ENCODE results near the gene SLC12A7.

The SLC12A7 gene

GRCh38 chr5:1019001-1019905, 92.6 kb downstream of the SLC12A7 start:
- no peak for TF ChIP-seq CTCF (IDR thresholded peaks at IDR 0.05; ENCODE audit: control extremely low read depth, extremely low read depth, low read depth, missing control alignments)
- ChIA-PET CTCF (interaction anchor here (1.6 to 2.5 kb wide), 3 partner anchors 10 to 96 kb away, joined by 4 to 10 read pairs (median 4); no protein-coding TSS in a partner anchor), POLR2A (no interaction called here)

DNA sequence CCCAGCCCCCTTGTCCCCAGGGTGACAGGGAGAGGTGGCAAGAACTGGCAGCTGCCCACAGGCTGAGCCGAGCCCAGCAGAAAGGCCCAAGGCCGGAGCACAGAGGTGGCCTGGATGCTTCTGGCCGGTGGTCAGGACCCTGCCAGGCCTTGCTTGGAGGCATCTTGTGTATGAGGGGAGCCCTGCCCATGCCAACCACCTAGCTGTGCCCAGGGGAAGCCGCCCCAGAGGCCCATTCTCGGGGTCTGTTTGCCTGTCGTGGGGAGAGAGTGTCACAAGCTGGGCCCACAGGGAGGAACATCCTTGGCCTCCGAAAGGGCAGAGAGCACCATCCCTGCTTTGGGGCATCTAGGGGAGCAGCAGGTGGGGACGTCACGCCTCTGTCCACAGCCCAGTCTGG, 93.3 kb downstream of the SLC12A7 start:
- DNase-seq (ENCODE audit: extremely low spot score) = no peak
- CTCF ChIA-PET = interaction anchor here (1.6 to 2.5 kb wide), 3 partner anchors 9 to 96 kb away, joined by 4 to 10 read pairs (median 4); no protein-coding TSS in a partner anchor
- no peak for TF ChIP-seq CTCF (IDR thresholded peaks at IDR 0.05; ENCODE audit: control extremely low read depth, extremely low read depth, low read depth, missing control alignments)
- POLR2A ChIA-PET = no interaction called here

More at GRCh38 chr5:1019001-1019905, 92.6 kb downstream of the SLC12A7 start:
- no peak for DNase-seq (ENCODE audit: extremely low spot score)

DNA sequence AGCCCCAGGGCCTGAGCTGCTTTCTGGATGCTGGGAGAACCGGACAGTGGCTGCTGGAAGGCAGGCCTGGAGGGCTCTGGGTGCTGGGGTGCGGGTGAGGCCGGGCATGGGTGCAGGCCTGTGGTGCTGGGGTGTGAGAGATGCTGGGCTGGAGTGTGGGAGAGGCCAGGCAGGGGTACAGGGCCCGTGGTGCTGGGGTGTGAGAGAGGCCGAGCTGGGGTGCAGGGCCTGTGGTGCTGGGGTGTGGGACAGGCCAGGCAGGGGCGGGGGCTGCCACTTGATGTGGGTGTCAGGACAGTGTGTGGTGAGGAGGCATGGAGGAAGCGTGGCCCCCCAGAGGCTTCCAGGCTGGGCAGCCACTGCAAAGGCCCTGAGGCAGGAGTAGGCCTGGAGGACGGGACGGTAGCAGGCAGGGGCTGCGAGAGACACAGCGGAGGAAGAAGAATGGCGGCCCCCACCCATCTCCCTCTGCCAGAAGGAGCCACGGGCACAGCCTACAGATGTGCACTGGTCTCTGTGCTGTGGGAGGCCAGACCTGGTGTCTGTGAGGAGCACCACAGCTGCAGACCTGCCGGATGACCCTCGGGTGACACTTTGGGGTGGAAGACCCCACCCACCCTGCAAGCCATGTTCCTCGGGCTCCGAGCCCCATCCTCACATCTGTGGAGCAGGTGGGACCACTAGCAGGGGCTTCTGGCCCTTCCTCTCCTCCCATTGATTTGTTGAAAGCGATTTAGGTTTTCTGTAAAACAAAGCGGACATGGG, 94.0 kb downstream of the SLC12A7 start:
- CTCF ChIA-PET = interaction anchor here (2.5 kb wide), 1 partner anchor 13 kb away, joined by 10 read pairs; no protein-coding TSS in a partner anchor
- TF ChIP-seq CTCF (IDR thresholded peaks at IDR 0.05; ENCODE audit: control extremely low read depth, extremely low read depth, low read depth, missing control alignments) = no peak
- no peak for DNase-seq (ENCODE audit: extremely low spot score)
- POLR2A ChIA-PET = no interaction called here

DNA sequence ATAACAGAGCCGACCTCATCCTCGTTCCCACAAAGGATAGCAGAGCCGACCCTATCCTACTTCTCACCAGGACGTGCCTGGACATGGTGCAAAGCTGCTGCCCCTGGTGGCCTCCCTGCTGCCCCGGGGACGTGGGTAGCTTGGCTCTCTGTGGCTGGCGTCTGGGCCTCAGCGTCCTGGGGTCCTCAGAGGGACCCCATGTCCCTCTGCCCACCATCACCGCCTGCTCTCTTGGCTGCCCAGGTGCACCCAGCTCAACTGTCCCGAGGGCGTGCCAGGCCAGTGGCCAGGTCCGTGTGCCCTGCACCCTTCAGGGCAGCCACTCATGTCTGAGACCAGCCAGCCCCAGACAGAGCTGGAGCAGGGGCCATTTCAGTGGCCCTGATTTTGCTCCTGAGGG, 94.8 kb downstream of the SLC12A7 start:
- no peak for TF ChIP-seq CTCF (IDR thresholded peaks at IDR 0.05; ENCODE audit: control extremely low read depth, extremely low read depth, low read depth, missing control alignments)
- ChIA-PET CTCF (no interaction called here), POLR2A (no interaction called here)
- no peak for DNase-seq (ENCODE audit: extremely low spot score)

DNA sequence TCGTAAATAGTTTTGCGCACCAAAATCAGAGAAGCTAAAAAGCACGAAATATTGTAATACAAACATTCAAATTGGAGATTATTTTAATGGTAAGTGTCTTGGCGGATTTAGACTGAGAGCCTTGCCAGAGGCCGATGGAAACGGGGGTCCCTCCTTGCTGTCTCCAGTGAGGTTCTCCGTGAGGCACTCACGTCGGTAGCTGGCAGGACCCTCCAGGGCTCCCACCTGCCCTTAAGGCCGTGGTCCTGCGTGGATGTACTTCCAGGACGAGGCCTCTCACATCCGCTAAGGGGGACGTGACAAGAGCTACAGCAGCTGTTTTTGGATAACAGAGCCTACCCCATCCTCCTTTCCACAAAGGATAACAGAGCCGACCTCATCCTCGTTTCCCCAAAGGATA, 95.4 kb downstream of the SLC12A7 start:
- ChIA-PET POLR2A (no interaction called here), CTCF (no interaction called here)
- no peak for TF ChIP-seq CTCF (IDR thresholded peaks at IDR 0.05; ENCODE audit: control extremely low read depth, extremely low read depth, low read depth, missing control alignments)
- no peak for DNase-seq (ENCODE audit: extremely low spot score)

DNA sequence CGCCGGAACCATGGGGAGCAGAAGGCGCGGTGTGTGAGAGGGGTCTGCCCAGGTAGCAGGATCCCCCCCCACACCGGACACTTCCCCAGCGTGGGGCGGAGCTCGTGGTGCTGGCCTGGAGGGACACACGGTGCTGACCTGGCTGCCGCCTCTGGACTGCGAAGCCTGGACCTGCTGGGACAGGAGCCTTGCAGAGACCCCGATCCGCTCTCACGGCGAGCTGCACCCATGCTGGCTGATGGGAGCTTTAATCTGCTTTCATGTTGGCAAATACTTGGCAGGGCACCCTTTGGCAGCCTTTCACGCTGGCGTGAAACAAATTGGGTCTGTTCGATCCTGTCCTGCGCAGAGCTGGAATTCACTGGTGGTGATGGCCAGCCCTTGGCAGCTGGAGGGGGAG, 95.8 kb downstream of the SLC12A7 start:
- ChIA-PET POLR2A (no interaction called here), CTCF (no interaction called here)
- DNase-seq (ENCODE audit: extremely low spot score) = no peak
- no peak for TF ChIP-seq CTCF (IDR thresholded peaks at IDR 0.05; ENCODE audit: control extremely low read depth, extremely low read depth, low read depth, missing control alignments)

Measured in GM10248 (cell line).